Measurements from ENCODE around the gene CENPF.
"Not testable (repeated sequence)": the region's sequence is repeated elsewhere in the genome, so short reads cannot be mapped to it uniquely, and the experiment has no call there.

The CENPF gene

DNA sequence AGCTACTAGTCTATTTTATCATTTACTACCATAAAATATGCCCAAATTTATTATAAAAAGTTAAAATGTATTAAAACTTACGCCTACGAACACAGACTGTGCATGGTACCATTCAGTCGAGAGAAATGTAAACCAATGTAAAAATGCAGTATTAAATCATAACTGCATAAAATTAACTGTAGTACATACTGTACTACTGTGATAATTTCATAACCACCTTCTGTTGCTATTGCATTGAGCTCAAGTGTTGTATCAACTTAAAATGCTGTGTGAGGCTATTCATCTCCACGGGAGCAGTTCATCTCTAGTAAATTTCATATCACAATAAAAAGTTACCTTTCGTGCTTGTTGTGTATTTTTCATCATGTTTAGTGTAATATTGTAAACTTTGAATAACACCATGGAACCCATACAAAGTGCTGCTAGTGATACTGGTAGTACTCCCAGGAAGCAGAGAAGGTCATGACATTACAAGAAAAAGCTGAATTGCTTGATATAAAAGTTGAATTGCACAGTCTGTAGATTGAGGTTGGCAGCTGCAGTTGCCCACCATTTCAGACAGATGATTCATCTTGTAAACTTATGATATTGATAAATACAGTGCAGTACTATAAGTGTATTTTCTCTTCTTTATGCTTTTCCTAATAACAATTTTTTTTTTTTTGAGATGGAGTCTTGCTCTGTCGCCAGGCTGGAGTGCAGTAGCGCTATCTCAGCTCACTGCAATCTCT lies 19.0 kb upstream of the CENPF start:
- no peak for DNase-seq

DNA sequence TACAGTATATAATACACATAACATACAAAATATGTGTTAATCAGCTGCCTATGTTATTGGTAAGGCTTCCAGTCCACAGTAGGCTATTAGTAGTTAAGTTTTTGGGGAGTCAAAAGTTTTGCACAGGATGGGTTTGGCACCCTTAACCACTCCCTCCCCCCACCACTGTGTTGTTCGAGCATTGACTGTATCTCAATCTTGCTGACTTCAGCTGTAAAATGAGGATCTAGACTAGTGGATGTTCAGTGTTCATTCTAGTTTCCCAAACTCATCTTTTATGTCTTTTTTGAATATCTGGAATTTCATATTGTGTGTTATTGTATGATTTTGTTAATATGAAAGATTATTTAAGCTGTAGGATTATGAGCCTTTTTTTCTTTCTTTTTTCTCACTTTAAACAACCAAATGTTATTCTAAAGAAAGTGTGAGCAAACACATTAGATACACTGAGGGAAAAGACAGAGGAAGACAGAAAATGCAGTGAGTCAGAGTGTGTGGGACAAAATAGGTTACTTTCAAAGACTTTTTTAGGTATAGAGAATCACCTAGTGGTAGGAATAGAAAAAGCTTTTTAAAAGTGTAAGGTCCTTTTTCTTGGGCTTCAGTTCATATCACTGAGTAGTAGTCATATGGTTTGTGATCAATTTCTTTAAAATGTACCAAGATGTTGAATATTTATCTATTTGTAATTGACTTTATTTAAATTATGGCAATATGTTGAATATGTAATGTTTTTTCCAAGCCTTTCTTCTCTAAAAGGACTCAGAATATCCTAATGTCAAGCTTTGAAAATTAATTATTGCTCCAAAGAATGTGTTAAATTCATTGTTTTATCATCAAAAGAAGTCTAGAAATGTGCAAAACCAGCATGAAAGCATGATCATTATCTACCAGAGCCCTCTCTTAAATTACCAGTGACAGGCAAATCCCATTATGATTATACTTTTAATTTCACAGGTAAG lies 17.9 kb upstream of the CENPF start:
- DNase-seq: peak; percentile 27

DNA sequence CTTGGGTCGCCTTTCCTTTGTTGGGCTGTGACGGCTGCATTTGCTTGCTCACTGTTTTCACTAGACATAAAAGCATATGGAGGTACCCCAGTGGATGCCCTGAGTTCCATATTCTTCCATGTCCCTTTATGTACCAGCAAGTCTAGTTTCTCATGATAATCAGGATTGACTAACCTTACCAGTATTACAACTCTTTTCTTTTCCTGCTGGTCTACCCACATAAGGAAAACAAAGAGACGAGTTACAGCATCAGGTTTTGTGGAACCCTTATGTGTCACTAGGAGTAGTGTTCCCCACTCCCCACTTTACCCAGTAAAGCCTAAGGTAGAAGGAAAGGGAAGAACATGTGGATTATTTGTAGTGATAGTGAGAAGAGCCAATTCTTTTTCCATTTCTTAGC lies 16.4 kb upstream of the CENPF start:
- no peak for DNase-seq

DNA sequence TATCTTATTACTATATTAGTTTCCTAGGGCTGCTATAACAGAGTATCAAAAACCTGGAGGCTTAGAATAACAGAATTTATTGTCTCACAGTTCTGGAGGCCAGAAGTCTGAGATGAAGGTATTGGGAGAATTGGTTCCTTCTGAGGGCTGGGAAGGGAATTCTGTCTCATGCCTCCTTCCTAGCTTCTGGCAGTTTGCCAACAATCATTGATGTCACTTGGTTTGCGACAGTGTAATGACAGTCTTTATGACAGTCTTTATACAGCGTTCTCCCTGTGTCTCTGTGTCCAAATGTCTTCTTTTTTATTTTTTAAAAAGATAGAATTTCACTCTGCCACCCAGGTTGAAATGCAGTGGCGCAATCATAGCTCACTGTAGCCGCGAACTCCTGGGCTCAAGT lies 15.8 kb upstream of the CENPF start:
- no peak for DNase-seq

DNA sequence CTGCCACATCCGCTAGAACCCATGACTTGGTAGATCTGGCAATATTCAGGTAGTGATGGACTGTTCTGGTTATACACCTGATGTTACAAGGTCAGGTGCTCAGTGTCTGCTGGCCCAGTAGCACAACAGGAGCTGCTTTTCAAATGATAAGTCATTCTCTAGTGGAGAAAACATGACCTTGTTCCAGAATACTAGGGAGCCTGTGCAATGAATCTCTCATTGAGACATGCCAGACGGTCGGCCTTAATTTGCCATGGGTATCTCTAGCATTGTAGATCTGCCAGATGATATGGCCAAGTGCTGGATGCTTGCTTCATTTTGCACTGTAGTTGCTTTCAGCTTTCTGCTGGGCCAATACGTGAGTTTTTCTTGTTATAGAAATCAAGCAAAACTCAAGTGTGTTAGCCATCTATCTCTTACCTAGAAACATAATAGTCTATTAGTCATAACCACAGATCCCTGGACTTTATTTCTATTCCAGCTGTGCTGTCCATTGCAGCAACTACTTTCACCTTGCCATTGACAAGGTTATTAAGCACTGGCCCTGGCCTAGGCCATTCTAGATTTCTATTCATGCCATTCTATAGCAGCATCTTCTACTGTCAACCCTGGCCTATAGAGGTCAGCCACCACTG lies 13.9 kb upstream of the CENPF start:
- no peak for DNase-seq

DNA sequence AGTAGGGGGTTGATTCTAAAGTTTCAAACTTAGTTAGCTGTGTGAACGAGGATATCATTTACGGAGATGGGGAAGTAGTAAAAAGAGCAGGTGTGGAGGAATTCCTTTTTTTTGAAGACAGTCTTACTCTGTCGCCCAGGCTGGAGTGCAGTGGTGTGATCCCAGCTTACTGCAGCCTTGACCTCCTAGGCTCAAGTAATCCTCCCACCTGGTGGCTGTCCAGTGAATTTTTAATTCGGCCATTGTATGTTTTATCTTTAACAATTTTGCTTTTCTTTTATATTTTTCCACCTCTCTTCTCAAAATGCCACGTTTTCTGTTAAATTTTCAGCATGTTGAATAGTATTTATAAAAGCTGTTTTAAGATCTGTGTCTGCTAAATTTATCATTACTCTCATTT lies 12.3 kb upstream of the CENPF start:
- no peak for DNase-seq

DNA sequence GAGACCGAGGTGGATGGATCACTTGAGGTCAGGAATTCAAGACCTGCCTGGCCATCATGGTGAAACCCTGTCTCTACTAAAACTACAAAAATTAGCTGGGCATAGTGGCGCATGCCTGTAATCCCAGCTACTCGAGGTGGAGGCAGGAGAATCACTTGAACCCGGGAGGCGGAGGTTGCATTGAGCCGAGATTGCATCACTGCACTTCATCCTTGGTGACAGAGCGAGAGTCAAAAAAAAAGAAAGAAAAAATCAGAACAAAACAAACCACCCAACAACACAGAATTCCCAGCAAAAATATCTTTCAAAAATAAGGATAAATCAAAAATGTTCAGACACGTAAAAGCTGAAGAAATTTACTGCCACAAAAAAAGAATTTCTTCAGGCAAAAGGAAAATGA lies 11.1 kb upstream of the CENPF start:
- not testable (repeated sequence) for DNase-seq

DNA sequence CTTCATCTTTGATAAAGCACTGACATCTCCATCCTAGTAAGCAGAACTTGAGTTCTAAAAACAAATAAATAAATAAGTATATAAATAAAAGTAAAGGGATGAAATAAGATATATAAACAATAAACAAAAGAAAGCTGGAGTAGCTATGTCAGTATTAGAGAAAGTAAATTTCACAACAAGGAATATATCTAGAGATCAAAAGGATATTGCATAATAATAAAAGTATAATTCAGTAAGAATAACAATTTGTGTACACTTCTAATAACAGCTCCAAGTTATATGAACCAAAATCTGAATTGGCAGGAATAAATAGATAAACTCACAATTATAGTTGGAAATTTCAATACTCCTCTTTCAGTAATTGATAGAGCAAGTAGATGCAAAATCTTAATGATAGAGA lies 9.8 kb upstream of the CENPF start:
- no peak for DNase-seq

DNA sequence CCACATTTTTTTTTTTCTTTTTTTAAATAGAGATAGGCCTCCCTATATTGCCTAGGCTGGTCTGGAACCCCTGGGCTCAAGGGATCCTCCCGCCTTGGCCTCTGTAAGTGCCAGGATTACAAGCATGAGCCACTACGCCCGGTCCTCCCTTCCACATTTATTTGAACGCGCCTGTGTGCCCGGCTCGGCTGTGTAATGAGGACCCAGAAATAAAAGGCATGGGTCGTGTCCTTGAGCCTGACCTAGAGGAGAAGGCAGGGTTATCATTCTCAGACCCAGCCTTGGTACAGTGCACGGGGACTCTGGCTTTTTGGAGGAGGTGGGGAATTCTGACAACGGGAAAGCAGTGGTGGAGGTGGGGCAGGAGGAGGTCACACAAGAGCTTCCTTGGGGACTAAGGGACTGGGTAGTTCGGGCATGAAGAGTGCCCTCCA lies 841 bp downstream of the CENPF start:
- DNase-seq: no peak

DNA sequence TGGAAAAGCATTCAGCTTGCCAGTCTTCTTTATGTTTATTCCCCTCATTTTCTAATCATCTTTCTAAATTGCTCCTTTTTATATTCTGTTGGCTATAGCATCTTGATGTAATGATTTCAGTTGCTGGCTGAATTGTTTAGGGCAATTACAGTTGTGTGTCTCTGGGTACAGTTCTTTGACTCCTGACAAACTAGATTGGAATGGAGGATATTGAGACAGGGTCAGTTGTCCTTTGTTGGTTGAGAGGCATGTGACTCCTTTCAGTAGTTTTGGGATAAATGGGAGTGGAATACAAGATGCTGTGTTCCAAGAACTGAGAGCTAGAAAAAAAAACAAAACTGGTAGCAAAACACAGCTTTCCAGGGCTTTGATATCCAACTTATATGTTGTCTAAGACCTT lies 1.5 kb downstream of the CENPF start:
- DNase-seq: no peak

DNA sequence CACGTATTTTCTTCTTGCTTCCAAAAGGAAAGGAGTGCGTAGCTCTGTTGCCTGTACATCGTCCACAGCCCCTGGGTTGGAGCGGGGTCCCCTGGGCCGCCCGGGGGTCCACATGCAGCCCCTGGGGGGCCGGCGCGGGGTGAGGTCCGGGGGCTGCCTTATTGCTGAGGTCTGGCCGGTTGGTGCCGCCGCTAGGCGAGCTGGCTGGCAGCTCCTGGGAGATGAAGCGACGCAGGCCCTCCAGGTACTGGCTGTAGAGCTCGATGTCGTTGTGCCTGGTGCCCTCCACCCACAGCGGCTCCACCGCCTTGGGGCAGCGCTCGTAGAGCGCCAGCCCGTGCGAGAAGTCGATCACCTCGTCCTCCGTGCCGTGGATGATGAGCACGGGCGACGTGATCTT lies 2.5 kb downstream of the CENPF start:
- not testable (repeated sequence) for DNase-seq

DNA sequence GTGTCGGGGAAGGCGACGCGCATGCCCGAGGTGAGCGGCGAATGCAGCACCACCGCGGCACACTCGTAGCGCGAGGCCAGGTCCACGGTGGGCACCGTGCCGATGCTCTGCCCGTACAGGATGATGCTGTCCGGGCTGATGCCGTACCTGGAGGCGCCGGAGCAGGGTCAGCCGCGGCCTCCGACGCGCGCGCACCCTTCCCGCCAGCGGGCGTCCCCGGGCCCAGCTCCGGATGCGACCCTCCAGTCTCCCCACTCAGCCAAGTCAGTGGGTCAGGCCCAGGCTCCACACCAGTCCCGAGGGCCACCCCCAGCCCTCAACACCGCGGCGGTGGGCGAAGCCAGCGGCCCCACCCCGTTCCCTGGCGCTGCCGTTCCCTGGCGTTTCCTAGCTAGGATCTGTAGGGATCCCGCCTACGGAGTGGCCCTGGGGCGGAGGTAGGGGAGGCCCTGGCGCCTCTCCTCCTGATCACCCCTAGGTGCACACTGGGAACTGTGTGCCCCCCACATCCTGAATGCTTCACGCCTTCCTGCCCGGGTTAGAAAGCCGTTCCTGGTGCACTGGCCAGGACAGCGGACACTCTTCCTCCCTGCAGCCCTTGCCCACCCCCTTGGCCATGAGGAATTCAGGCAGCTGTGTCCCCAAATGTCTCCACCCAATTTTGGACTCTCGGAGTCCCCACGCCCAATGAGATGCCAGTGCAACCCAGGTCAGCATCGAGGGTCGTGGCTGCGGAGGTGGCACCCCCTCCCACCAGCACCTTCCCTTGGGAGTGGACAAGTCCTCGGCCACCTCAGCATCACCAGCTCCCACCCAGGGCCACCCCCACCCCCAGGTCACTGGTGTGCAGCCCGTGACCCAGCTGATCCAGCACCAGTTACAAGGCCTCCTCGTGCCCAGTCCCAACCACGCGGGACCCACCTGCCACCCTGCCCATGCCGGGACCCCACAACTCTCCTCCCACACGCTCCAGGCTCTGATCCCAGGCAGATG lies 3.2 kb downstream of the CENPF start:
- not testable (repeated sequence) for DNase-seq

DNA sequence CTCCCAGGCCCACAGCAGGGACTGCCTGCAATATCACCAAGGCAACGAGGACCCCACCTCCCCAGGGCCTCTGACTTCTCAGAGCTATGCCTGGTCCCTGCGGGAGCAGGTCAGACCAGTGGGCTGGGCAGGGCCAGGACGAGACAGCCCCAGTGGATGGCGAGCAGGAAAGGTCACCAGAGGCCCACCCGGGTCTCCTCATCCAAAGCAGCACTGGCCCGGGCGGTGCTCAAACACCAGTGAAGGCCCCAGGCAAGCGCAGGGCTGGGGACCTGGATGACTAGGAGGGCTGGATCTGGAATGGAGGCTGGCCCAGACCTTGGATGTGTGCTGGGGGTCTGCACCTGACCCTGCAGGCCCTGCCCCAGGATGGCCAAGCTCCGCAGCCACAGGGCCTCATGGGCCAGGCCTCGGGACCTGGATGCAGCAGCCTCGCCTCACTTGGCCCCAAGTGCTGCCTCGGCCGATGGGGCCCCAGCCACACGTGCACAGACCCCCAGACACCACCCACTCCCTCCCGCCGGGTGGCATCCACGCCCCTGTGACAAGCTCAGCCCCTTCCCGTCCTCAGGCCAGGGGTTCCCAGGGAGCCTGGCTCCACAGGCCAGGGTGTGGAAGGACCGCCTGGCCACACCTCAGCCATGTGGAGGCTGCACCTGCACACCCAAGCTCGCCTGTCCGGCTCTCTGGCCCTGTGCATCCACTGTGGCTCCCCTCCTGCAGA lies 4.7 kb downstream of the CENPF start:
- DNase-seq: not testable (repeated sequence)

DNA sequence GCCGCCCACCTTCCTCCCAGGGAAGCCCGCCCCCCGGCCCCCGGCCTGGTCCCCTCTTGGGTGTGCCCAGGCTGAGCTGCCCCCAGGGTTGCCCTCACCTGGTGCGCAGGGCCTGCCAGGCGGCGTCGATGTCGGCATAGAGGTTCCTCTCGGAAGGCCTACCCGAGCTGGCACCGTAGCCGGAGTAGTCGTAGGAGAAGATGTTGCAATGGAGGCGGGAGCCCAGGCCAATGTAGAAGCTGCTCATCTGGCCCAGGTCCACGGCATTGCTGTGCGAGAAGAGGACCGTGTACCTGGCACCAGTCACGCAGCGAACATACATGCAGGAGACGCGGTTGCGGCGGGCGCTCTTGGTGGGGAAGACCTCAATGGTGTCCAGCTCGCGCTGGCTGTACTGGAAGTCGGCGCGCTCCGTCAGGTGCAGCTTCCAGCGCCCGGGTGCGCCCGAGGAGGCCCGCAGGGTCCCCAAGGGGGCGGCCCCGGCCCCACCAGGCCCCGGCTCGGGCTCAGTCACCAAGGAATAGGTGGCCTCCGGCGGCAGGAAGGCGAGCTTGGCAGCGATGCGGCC lies 5.3 kb downstream of the CENPF start:
- not testable (repeated sequence) for DNase-seq

DNA sequence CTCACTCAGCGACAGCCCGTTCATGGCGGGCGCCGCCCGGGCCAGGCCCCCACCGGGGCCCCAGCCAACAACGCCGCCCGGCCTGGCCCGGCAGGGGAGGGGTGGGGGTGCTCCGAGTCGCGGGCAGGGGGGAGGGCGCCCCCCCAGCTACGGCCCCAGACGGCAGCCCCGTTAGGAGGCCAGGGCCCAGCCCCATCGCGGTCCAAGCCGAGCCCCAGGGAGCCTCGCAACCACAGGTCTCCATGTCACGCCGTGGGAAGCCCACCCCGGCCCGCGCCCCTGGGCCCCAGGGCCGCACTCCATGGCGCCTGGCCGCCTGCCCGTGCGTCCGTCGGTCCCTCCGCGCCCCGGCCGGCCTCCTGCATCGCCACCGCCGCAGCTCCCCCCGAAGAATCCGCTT lies 5.8 kb downstream of the CENPF start:
- DNase-seq: not testable (repeated sequence)

DNA sequence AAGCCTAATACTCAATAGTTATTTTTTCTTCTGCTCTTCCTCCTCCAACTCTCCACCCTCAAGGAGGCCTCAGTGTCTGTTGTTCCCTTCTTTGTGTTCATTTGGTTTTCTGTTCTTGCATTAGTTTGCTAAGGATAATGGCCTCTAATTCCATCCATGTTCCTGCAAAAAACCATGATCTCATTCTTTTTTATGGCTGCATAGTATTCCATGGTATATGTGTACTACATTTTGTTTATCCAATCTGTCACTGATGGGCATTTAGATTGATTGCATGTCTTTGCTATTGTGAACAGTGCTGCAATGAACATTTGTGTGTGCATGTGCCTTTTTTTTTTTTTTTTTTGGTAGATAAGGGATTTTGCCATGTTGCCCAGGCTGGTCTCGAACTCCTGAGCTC lies 6.7 kb downstream of the CENPF start:
- DNase-seq: no peak

DNA sequence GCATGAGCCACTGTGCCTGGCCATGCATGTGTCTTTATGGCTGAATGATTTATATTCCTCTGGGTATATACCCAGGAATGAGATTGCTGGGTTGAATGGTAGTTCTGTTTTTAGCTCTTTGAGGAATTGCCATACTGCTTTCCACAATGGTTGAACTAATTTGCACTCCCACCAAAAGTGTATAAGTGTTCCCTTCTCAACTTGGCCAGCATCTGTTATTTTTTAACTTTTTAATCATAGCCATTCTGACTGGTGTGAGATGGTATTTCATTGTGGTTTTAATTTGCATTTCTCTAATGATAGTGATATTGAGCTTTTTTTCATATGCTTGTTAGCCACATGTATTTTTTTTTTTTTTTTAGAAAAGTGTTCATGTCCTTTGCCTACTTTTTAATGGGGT lies 7.1 kb downstream of the CENPF start:
- DNase-seq: not testable (repeated sequence)

DNA sequence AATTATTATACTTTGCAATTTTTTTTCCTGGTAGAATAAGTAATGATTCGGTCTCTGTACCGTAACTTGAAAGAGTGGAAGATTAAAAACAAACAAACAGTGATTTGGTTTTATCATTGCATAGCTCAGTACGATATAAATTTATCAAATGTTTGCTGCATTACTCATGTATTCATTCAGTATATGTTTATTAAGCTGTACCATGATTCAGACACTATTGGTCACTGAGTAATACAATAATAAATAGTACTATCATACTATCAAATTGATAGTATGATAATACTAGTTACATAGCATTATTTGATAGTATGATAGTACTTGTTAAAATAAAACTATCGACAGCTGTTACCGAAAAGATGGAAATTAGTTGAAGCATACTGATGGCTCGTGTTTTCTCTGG lies 12.1 kb downstream of the CENPF start:
- no peak for DNase-seq

DNA sequence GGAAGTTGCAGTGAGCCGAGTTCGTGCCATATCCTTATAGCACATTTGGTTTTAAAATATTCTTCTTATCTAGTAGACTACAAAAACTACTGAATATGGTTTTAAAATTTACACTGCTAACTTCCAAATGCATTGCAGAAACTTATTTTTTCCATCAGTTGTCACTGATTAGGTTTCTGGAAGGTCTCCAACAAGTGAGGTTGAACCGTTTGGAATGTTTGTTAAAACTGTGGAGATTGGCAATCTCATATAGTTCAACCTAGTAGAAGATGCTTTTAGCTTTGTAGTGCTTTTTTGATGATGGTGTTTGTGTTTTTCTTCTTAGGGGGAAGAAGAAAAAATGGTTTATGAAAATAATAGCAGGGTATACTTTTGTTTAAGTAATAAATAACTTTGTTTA lies 12.9 kb downstream of the CENPF start:
- DNase-seq: no peak

DNA sequence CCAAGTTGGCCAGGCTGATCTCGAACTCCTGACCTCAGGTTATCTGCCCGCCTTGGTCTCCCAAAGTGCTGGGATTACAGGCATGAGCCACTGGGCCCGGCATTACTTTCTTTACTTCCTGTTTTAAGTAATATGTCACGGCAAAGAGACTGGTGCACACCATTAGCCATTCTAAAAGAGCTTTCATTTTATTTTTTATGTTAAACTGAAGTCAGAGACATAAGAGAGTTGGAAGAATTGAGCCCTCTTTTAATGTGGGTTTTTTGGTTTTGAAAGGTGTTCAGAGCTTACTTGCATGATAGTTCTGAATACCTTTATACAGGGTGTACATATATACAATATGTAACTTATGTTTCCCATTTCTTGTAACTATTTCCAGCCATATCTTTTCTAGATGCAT lies 14.3 kb downstream of the CENPF start:
- DNase-seq: no peak

DNA sequence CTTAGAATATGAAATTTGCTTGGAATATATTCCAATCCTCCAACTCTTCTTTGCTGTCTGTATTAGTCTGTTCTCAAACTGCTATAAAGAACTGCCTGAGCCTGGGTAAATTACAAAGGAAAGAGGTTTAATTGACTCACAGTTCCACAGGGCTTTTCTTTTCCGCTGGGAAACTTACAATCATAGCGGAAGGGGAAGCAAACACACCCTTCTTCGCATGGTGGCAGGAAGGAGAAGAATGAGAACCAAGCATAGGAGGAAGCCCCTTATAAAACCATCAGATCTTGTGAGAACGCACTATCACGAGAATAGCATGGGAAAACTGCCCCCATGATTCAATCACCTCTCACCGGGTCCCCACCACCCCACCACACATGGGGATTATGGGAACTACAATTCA lies 14.8 kb downstream of the CENPF start:
- DNase-seq: no peak
